Endodermal cell (in vitro differentiated cells): Measurements from ENCODE around the gene TUBB. TPM values are rescaled to one million over a fixed set of nuclear protein-coding genes. Genes with fewer than 3 reads are reported as not detected.

Experiments
- DNase-seq: peaks from one replicate; pipeline ENCODE4 v3.0.0-alpha.2; 2017
- H3K27ac ChIP-seq: 2 replicates; pipeline ENCODE4 v1.5.1; 2013; ENCODE audit warnings: mild to moderate bottlenecking, low read depth, low read length, moderate library complexity
- H3K27me3 ChIP-seq: 2 replicates; pipeline ENCODE4 v1.6.1; 2013; ENCODE audit warnings: mild to moderate bottlenecking, low read length, moderate library complexity; ENCODE audit not compliant: insufficient read depth, control insufficient read depth, poor library complexity, severe bottlenecking
- H3K36me3 ChIP-seq: 2 replicates; pipeline ENCODE4 v1.7.0; 2013; ENCODE audit warnings: mild to moderate bottlenecking, low read length, moderate library complexity; ENCODE audit not compliant: control insufficient read depth, insufficient read depth
- H3K4me1 ChIP-seq: one replicate; pipeline ENCODE4 v1.7.0; 2013; ENCODE audit warnings: low read length; ENCODE audit not compliant: control insufficient read depth, insufficient read depth
- H3K4me3 ChIP-seq: 2 replicates; pipeline ENCODE4 v1.5.1; 2013; ENCODE audit warnings: mild to moderate bottlenecking, low read length, moderate library complexity
- H3K9ac ChIP-seq: 2 replicates; pipeline ENCODE4 v1.6.1; 2013; ENCODE audit warnings: mild to moderate bottlenecking, low read length, moderate library complexity; ENCODE audit not compliant: poor library complexity, severe bottlenecking; ENCODE audit errors: extremely low read depth
- H3K9me3 ChIP-seq: 2 replicates; pipeline ENCODE4 v1.6.1; 2013; ENCODE audit warnings: mild to moderate bottlenecking, low read length, moderate library complexity; ENCODE audit not compliant: control insufficient read depth
- H3K27ac Mint-ChIP-seq: 2 replicates; pipeline ENCODE4 v1.8.0; 2020; ENCODE audit warnings: mixed read lengths
- H3K27me3 Mint-ChIP-seq: 2 replicates; pipeline ENCODE4 v1.8.0; 2021; ENCODE audit warnings: mild to moderate bottlenecking, mixed read lengths; ENCODE audit not compliant: insufficient read depth
- H3K36me3 Mint-ChIP-seq: 2 replicates; pipeline ENCODE4 v1.8.0; 2020; ENCODE audit warnings: low read depth, mixed read lengths
- H3K4me1 Mint-ChIP-seq: 2 replicates; pipeline ENCODE4 v1.8.0; 2020; ENCODE audit warnings: mixed read lengths
- H3K4me3 Mint-ChIP-seq: 2 replicates; pipeline ENCODE4 v1.8.0; 2020; ENCODE audit warnings: mild to moderate bottlenecking, moderate library complexity, mixed read lengths
- H3K9me3 Mint-ChIP-seq: 2 replicates; pipeline ENCODE4 v1.8.0; 2020; ENCODE audit warnings: mild to moderate bottlenecking, mixed read lengths
- CTCF ChIP-seq: fragments of 200-600 bp; sonication (generic); conservative IDR thresholded peaks from 2 replicates; pipeline ENCODE4 v1.5.0; 2021; ENCODE audit warnings: antibody characterized with exemption, mild to moderate bottlenecking
- WGBS, 2 experiments: methylation state at CpG; one replicate each; pipeline versions ENCODE4 v1.1.5 to v1.1.7; 2013; ENCODE audit warnings: missing lambda C conversion rate in 2 of 2, mixed read lengths in 1 of 2; ENCODE audit not compliant: insufficient coverage in 1 of 2, insufficient read length in 1 of 2; 5-methylcytosine and 5-hydroxymethylcytosine counted together
- total RNA-seq, 2 donors: library from RNA; stranded (reverse); fragmentation: NEBNext Ultra II Directional in 1 of 2; extraction: Animal tissue kit (Norgen Biotek cat#: 25700) in 1 of 2; gene quantifications; 2 replicates in 1 of 2; 3 replicates in 1 of 2; pipeline ENCODE4 v1.2.1, GENCODE V29; 2021

The TUBB gene
- total RNA-seq, 2 donors from 2014 or later: 1,504 to 1,815 TPM

- H3K9ac ChIP-seq: no peak overlapping the region
Observed at GRCh38 chr6:30689985-30690384, 30.2 kb upstream of the TUBB start.

GRCh38 chr6:30690403-30691207 lies 29.5 kb upstream of the TUBB start, which contains the start of gene NRM:
Gene NRM, minus strand, starts transcription at chr6:30690984. Its CDS starts 10 bp downstream, at chr6:30690974.
- Histone ChIP-seq H3K4me3 (peak within 1 kb of the TSS; percentile 94), H3K27me3 (no peaks in the 10 kb centered on the region), H3K9me3 (no peaks in the 10 kb centered on the region), H3K4me1 (no peaks in the 10 kb centered on the region), H3K9ac (peak within 1 kb of the TSS; percentile 32), H3K36me3 (no peaks in the 10 kb centered on the region), H3K27ac (peak within 1 kb of the TSS; percentile 61)
- Mint-ChIP-seq H3K36me3 (peaks cover 4% of the 10 kb centered on the region), H3K9me3 (no peaks in the 10 kb centered on the region), H3K27ac (peak within 1 kb of the TSS; percentile 82), H3K4me3 (peak within 1 kb of the TSS; percentile 78), H3K4me1 (peaks cover 34% of the 10 kb centered on the region), H3K27me3 (no peaks in the 10 kb centered on the region)
- WGBS, 2 experiments: 1 to 3% methylated on average over 24 to 40 of the region's 40 CpGs
- DNase-seq: peak; percentile 93
- TF ChIP-seq CTCF: no peak

More at GRCh38 chr6:30689985-30690384, 30.2 kb upstream of the TUBB start:
- peaks cover 41% of the 10 kb centered on the region for H3K4me1 Mint-ChIP-seq
- no peak for TF ChIP-seq CTCF
- H3K4me3 Mint-ChIP-seq: peak overlapping the region; percentile 78
- 63 to 64% methylated on average over 4 of the region's 4 CpGs for WGBS, 2 experiments
- H3K36me3 Mint-ChIP-seq: peaks cover 11% of the 10 kb centered on the region
- no peak for DNase-seq
- Histone ChIP-seq H3K27me3 (no peaks in the 10 kb centered on the region), H3K4me1 (peaks cover 6% of the 10 kb centered on the region), H3K27ac (peak overlapping the region; percentile 61), H3K36me3 (peaks cover 3% of the 10 kb centered on the region), H3K4me3 (peak overlapping the region; percentile 94), H3K9me3 (no peaks in the 10 kb centered on the region)
- H3K9me3 Mint-ChIP-seq: no peaks in the 10 kb centered on the region
- H3K27ac Mint-ChIP-seq: peak overlapping the region; percentile 82
- no peaks in the 10 kb centered on the region for H3K27me3 Mint-ChIP-seq

GRCh38 chr6:30691208-30691847 lies 28.8 kb upstream of the TUBB start:
- peaks cover 34% of the 10 kb centered on the region for H3K4me1 Mint-ChIP-seq
- no peaks in the 10 kb centered on the region for H3K27me3 Mint-ChIP-seq
- TF ChIP-seq CTCF: no peak
- H3K36me3 Mint-ChIP-seq: peaks cover 4% of the 10 kb centered on the region
- no peaks in the 10 kb centered on the region for H3K27me3 ChIP-seq
- 22 to 56% methylated on average over 3 to 8 of the region's 8 CpGs for WGBS, 2 experiments
- no peaks in the 10 kb centered on the region for H3K36me3 ChIP-seq
- H3K9me3 ChIP-seq: no peaks in the 10 kb centered on the region
- H3K4me3 ChIP-seq: peak overlapping the region; percentile 94
- H3K27ac ChIP-seq: peak overlapping the region; percentile 44
- H3K9me3 Mint-ChIP-seq: no peaks in the 10 kb centered on the region
- peak overlapping the region; percentile 32 for H3K9ac ChIP-seq
- H3K27ac Mint-ChIP-seq: peak overlapping the region; percentile 82
- no peaks in the 10 kb centered on the region for H3K4me1 ChIP-seq
- DNase-seq: no peak
- H3K4me3 Mint-ChIP-seq: peak overlapping the region; percentile 78
